Left ventricle myocardium inferior (tissue), 1 donor: ENCODE results near the gene HRNR. TPM values are rescaled to one million over a fixed set of nuclear protein-coding genes. Genes with fewer than 3 reads are reported as not detected.
"Not testable (repeated sequence)": the region's sequence is repeated elsewhere in the genome, so short reads cannot be mapped to it uniquely, and the experiment has no call there.

Source experiments
- DNase-seq: peaks from one replicate; pipeline ENCODE4 v3.0.0-alpha.2; 2020
- H3K27ac ChIP-seq: fragments of 200-600 bp; replicated peaks from 2 replicates; pipeline ENCODE4 v1.8.0; 2021
- H3K27me3 ChIP-seq: fragments of 200-600 bp; 2 replicates; pipeline ENCODE4 v1.8.0; 2021; ENCODE audit warnings: low read depth
- H3K36me3 ChIP-seq: fragments of 200-600 bp; 2 replicates; pipeline ENCODE4 v1.8.0; 2021
- H3K4me1 ChIP-seq: fragments of 200-600 bp; 2 replicates; pipeline ENCODE4 v1.8.0; 2021
- H3K4me3 ChIP-seq: fragments of 200-600 bp; 2 replicates; pipeline ENCODE4 v1.8.0; 2021; ENCODE audit warnings: mild to moderate bottlenecking, moderate library complexity
- H3K9me3 ChIP-seq: fragments of 200-600 bp; replicated peaks from 2 replicates; pipeline ENCODE4 v1.8.0; 2021
- intact Hi-C: fragments of 100-400 bp; cut with micrococcal nuclease; formaldehyde crosslinking; loops from one replicate; pipeline ENCODE4 v1.11.0; 2022
- total RNA-seq: library from RNA; stranded (reverse); fragmentation: NEBNext Ultra II Directional; extraction: Animal tissue kit (Norgen Biotek cat#: 25700); gene quantifications from one replicate; pipeline ENCODE4 v1.2.1, GENCODE V29; 2021
- TF ChIP-seq, protein P1 (sequence below): fragments of 200-600 bp; IDR thresholded peaks from 2 replicates; pipeline ENCODE4 v1.8.0; 2021; ENCODE audit warnings: antibody characterized with exemption, mild to moderate bottlenecking, borderline replicate concordance
- donor health status: DM: no; HTN: yes; CAD: no; lungs with severe emphysema.

HRNR gene
- total RNA-seq, 1 donor from 2014 or later: not detected

DNA sequence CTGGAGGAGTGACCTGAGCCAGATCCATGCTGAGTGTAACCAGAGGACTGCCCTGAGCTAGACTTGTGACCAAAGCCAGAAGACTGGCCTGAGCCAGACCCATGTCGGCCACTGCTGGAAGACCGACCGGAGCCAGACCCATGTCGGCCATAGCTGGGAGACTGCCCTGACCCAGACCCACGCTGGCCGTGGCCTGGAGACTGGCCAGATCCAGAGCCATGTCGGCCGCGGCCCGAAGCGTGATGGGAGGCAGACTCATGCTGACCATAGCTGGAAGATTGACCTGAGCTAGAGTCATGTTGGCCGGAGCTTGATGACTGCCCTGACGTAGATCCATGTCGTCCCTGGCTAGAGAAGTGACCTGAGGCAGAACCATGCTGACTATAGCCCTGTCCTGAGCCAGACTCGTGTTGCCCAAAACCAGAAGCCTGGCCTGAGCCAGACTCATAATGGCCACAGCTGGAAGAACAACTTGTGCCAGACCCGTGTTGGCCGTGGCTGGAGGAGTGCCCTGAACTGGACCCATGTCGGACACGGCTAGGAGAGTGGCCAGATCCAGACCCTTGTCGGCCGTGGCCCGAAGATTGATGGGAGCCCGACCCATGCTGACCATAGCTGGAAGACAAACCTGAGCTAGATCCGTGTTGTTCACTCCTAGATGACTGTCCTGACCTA is 5.1 kb downstream of the HRNR start:
- Histone ChIP-seq H3K27me3 (no peaks in the 10 kb centered on the region), H3K4me3 (no peak overlapping the region), H3K9me3 (peaks cover 9% of the 10 kb centered on the region), H3K36me3 (no peaks in the 10 kb centered on the region), H3K4me1 (no peaks in the 10 kb centered on the region), H3K27ac (no peak overlapping the region)
- TF ChIP-seq, protein P1, sequence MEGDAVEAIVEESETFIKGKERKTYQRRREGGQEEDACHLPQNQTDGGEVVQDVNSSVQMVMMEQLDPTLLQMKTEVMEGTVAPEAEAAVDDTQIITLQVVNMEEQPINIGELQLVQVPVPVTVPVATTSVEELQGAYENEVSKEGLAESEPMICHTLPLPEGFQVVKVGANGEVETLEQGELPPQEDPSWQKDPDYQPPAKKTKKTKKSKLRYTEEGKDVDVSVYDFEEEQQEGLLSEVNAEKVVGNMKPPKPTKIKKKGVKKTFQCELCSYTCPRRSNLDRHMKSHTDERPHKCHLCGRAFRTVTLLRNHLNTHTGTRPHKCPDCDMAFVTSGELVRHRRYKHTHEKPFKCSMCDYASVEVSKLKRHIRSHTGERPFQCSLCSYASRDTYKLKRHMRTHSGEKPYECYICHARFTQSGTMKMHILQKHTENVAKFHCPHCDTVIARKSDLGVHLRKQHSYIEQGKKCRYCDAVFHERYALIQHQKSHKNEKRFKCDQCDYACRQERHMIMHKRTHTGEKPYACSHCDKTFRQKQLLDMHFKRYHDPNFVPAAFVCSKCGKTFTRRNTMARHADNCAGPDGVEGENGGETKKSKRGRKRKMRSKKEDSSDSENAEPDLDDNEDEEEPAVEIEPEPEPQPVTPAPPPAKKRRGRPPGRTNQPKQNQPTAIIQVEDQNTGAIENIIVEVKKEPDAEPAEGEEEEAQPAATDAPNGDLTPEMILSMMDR: no peak
- intact Hi-C loops: no loop called here
- no peak for DNase-seq

DNA sequence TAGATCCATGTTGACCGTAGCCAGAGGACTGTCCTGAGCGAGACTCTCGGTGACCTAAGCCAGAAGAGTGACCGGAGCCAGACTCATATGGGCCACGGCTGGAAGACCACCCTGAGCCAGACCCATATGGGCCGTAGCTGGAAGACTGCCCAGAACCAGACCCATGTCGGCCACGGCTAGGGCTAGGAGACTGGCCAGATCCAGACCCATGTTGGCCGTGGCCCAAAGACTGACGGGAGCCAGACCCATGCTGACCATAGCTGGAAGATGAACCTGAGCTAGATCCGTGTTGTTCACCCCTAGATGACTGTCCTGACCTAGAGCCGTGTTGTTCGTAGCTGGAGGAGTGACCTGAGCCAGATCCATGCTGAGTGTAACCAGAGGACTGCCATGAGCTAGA is 8.4 kb downstream of the HRNR start:
- H3K4me3 ChIP-seq, H3K36me3 ChIP-seq, H3K9me3 ChIP-seq, H3K27ac ChIP-seq, DNase-seq, H3K27me3 ChIP-seq, intact Hi-C loops, H3K4me1 ChIP-seq: not testable (repeated sequence)

DNA sequence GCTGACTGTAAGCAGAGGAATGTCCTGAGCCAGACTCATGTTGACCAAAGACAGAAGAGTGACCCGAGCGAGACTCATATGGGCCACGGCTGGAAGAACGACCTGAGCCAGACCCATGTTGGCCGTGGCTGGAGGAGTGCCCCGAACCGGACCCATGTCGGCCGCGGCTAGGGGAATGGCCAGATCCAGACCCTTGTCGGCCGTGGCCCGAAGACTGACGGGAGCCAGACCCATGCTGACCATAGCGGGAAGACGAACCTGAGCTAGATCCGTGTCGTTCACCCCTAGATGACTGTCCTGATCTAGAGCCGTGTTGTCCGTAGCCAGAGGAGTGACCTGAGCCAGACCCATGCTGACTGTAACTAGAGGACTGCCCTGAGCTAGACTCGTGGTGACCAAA is 9.1 kb downstream of the HRNR start:
- H3K4me3 ChIP-seq, H3K36me3 ChIP-seq, H3K9me3 ChIP-seq, DNase-seq, H3K4me1 ChIP-seq, H3K27me3 ChIP-seq, intact Hi-C loops, H3K27ac ChIP-seq: not testable (repeated sequence)

GRCh38 chr1:152198982-152199381 is 25.0 kb downstream of the HRNR start:
- TF ChIP-seq, protein P1: no peak
- no peaks in the 10 kb centered on the region for H3K36me3 ChIP-seq
- intact Hi-C loops: no loop called here
- H3K4me1 ChIP-seq: no peaks in the 10 kb centered on the region
- DNase-seq: no peak
- H3K4me3 ChIP-seq: no peak overlapping the region
- no peak overlapping the region for H3K27ac ChIP-seq
- H3K9me3 ChIP-seq: no peaks in the 10 kb centered on the region
- no peaks in the 10 kb centered on the region for H3K27me3 ChIP-seq

DNA sequence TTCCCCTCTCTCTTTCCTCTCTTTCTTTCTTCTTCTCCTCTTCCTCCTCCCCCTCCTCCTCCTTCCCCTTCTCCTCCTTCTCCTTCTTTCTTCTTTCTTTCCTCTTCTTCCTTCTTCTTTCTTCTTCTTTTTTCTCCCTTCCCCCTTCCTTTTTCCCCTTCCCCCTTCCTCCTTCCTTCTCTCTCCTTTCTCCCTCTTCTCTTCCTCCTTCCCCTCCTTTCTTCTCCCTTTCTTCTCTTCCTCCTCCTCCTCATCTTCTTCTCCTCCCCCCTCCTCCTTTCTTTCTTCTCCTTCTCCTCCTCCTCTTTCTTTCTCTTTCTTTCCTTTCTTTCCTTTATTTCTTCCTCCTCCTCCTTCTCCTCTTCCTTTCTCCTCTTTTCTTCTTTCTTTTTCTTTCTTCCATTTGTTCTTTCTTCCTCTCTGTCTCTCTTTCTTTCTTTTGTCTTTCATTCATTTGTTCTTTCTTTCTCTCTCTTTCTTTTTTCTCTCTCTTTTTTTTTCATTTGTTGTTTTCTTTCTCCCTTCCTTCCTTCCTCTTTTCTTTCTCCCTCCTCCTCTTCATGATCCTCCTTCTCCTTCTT is 26.5 kb downstream of the HRNR start:
- H3K36me3 ChIP-seq: no peaks in the 10 kb centered on the region
- H3K27me3 ChIP-seq: no peaks in the 10 kb centered on the region
- no peak overlapping the region for H3K4me3 ChIP-seq
- no peak for DNase-seq
- H3K9me3 ChIP-seq: no peaks in the 10 kb centered on the region
- intact Hi-C loops: no loop called here
- H3K27ac ChIP-seq: no peak overlapping the region
- H3K4me1 ChIP-seq: no peaks in the 10 kb centered on the region
- TF ChIP-seq, protein P1: no peak

GRCh38 chr1:152191711-152192110 is 32.3 kb downstream of the HRNR start:
- intact Hi-C loops: loop anchor here (5.0 kb wide), 2 partner anchors 251 to 266 kb away; no protein-coding TSS in a partner anchor

More at GRCh38 chr1:152191711-152192110, 32.3 kb downstream of the HRNR start:
- Histone ChIP-seq H3K36me3 (no peaks in the 10 kb centered on the region), H3K4me1 (peaks cover 13% of the 10 kb centered on the region), H3K9me3 (no peaks in the 10 kb centered on the region), H3K4me3 (no peak overlapping the region), H3K27ac (no peak overlapping the region), H3K27me3 (no peaks in the 10 kb centered on the region)
- TF ChIP-seq, protein P1: no peak
- no peak for DNase-seq
